Fibroblast of the aortic adventitia (primary cell): ENCODE measurements around the gene SHCBP1. TPM values are rescaled to one million over a fixed set of nuclear protein-coding genes. Genes with fewer than 3 reads are reported as not detected.
A peak's percentile ranks its signal among the peaks of the same experiment; 100 is the strongest.

Experiments
- DNase-seq: peaks from one replicate; pipeline ENCODE4 v3.0.0-alpha.2; 2010; ENCODE audit warnings: low read depth
- H3K4me3 ChIP-seq: 2 replicates; pipeline ENCODE4 v1.5.1; 2011; ENCODE audit warnings: low read depth, mild to moderate bottlenecking, control low read depth, low read length, moderate library complexity
- total RNA-seq: library from RNA; depleted of rRNA; stranded (reverse); fragments of >200 nt; gene quantifications from 2 replicates; pipeline ENCODE4 v1.2.3, GENCODE V29; 2012; ENCODE audit warnings: low replicate concordance
- TF ChIP-seq, protein P1 (sequence below): IDR thresholded peaks from 2 replicates; pipeline ENCODE4 v1.5.1; 2011; ENCODE audit warnings: mild to moderate bottlenecking, low read length, control low read depth, inconsistent platforms; ENCODE audit not compliant: insufficient read depth

SHCBP1 gene
- total RNA-seq, 1 donor = 28.9 TPM

DNA sequence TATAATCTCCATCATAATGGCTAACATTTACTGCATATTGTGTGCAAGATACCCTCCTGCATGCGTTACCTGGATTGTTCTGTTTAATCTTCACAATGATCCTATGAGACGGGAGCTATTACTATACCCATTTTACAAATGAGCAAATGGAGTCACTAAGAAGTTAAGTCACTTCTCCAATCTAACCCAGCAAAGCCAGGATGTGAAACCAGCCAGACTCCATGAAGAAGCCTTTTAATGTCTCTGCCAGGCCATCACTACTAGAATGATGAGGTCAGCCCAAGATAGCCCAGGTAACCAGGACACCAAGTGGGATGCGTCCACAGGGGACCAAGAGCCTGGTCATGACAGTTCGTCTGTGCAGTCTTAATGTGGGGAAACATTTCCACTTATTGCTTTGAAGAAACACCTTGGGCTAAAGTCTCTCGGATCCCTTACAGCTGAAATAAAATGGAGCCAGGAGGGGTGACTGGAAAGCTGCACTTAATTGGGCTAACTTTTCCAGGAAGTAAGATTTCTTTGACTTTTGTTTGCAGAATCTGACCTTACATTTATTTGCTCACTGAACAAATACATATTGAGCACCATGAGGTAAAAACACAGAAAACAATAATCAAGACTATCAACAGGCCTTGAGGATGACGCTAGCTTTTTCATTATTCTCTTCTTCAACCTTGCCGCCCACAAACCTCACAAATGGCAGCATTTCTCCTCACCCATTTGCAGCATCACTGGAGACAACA, 926 bp upstream of the SHCBP1 start:
- TF ChIP-seq, protein P1, sequence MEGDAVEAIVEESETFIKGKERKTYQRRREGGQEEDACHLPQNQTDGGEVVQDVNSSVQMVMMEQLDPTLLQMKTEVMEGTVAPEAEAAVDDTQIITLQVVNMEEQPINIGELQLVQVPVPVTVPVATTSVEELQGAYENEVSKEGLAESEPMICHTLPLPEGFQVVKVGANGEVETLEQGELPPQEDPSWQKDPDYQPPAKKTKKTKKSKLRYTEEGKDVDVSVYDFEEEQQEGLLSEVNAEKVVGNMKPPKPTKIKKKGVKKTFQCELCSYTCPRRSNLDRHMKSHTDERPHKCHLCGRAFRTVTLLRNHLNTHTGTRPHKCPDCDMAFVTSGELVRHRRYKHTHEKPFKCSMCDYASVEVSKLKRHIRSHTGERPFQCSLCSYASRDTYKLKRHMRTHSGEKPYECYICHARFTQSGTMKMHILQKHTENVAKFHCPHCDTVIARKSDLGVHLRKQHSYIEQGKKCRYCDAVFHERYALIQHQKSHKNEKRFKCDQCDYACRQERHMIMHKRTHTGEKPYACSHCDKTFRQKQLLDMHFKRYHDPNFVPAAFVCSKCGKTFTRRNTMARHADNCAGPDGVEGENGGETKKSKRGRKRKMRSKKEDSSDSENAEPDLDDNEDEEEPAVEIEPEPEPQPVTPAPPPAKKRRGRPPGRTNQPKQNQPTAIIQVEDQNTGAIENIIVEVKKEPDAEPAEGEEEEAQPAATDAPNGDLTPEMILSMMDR = no peak
- DNase-seq = no peak

DNA sequence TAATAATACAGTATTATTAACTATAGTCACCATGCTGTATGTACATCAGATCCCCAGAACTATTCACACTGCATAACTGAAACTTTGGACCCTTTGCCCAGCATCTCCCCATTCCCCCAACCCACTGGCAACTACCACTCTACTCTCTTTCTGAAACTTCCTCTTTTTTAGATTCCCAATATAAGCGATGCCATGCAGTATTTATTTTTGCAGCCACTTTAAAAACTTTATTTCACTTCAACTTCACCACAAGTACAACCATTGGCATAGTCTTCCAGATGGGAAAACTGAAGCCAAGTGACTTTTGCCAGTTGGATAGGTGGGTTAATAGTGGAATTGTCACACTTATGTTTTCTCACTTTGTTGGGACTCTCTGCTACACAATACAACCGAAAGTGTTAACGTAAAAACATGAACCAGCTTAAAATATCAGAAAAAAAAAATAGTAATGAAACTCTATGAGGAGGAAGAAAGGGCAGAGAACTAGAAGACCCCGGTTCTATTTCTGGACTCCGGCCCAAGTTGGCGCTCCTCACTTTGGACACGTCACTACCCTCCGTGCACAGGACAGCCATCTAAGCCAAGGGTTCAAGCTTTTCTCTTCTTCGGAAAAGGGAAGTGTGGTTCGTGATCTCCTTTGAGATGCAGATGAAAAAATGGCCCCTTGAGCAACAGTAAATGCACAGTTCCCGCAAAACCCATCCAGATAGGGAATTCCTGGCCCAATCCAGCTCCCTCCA, 743 bp downstream of the SHCBP1 start:
- TF ChIP-seq, protein P1 = no peak
- peak overlapping the region; percentile 72 for H3K4me3 ChIP-seq
- no peak for DNase-seq

More for the DNA sequence above, 926 bp upstream of the SHCBP1 start:
- no peak overlapping the region for H3K4me3 ChIP-seq

DNA sequence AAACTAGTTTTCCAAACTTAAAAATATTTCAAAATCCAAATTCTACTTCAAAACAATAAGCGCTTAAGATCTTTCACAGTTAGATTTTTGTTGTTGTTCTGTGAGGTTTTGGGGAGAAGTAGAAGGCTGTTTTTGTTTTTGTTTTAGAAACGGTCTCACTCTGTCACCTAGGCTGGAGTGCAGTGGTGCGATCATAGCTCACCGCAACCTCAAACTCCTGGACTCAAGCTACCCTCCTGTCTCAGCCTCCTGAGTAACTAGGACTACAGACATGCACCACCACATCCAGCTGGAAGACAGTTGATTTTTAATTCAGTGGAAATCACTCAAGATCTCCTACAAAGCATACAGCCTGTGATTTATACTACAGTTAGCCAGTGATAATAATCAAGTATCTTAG, 2.7 kb downstream of the SHCBP1 start:
- TF ChIP-seq, protein P1 = no peak
- no peak overlapping the region for H3K4me3 ChIP-seq
- no peak for DNase-seq

DNA sequence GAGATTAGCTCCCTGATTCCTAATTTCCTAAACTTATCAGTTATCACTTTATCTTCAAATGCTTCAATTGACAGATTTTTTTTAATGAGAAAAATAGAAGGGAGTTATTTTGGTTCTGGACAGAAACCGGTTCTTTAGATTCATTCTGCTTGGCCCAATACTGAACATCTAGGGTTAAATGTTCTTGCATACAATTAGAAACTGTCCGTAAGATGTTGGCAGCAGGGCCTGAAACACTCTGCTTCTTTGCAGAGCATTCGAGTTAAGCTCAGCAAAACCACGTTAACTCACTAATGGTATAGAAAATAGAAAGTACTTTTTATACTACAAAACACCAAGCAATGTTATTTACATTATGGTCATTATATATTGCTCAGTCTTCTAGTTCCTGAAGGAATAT, 7.2 kb downstream of the SHCBP1 start:
- TF ChIP-seq, protein P1 = no peak
- DNase-seq = no peak

DNA sequence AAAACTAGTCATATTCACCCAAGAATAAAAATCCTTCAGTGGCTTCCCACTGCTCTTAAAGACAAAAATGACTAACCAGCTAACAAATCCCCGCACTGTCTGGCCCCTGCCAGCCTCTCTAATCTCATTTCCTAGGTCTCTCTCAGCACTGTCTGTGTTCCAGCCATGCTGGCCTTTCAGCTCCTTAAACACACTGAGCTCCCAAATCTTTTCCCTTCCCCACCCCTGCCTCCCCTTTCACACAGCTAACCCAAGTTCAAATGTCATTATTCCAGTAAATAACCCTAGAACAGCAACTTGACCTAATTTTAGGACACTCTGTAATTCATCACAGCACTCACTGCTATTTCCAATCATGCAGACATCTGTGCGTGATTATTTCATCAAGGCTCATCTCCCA, 7.8 kb downstream of the SHCBP1 start:
- DNase-seq = no peak
- TF ChIP-seq, protein P1 = no peak
- no peak overlapping the region for H3K4me3 ChIP-seq

More for the DNA sequence above, 7.2 kb downstream of the SHCBP1 start:
- no peak overlapping the region for H3K4me3 ChIP-seq

DNA sequence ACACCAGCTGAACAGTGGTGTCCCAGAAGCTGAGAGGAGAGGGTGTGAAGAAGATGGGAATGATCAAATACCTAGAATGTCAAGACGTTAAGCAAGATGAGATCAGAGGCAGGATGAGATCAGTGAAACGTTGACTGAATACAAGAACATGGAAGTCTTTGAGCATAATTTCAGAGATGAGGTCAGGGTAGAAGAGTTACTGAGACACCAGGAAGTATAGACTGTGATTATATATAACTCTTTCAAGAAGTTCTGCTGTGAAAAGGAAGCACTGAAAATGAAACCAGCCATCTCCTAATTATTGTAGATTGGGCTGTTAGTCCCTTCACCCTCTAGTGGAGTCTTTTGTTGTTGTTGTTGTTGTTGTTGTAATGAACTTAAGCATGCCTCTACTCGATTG, 9.1 kb downstream of the SHCBP1 start:
- DNase-seq = no peak

More for the DNA sequence above, 9.1 kb downstream of the SHCBP1 start:
- no peak overlapping the region for H3K4me3 ChIP-seq
- TF ChIP-seq, protein P1 = no peak
